Stomach (tissue), 4 donors: Measurements from ENCODE around the gene NOTCH3.

Source experiments
- EP300 ChIP-seq: sonication (generic); formaldehyde crosslinking; IDR thresholded peaks from one replicate; pipeline ENCODE4 v1.6.1; 2017; ENCODE audit warnings: antibody characterized with exemption
- POLR2A ChIP-seq, 4 donors: fragments of 450-650 bp; IDR thresholded peaks; one replicate each; pipeline ENCODE4 v1.6.1; 2016; ENCODE audit warnings: antibody characterized with exemption in 4 of 4, control low read depth in 2 of 4, mild to moderate bottlenecking in 1 of 4, moderate library complexity in 1 of 4
- POLR2AphosphoS5 ChIP-seq, 3 donors: sonication (generic); formaldehyde crosslinking; IDR thresholded peaks; one replicate each; pipeline ENCODE4 v1.6.1; 2016; ENCODE audit warnings: antibody characterized with exemption in 3 of 3
- TF ChIP-seq, protein P1 (sequence below), 7 experiments: fragments of 450-650 bp in 4 of 7; fragments of 200-600 bp in 3 of 7; sonication (generic) in 3 of 7; IDR thresholded peaks; one replicate each; pipeline ENCODE4 v1.5.1; 2016 to 2019; ENCODE audit warnings: antibody characterized with exemption in 7 of 7, control low read depth in 2 of 7, mild to moderate bottlenecking in 1 of 7

DNA sequence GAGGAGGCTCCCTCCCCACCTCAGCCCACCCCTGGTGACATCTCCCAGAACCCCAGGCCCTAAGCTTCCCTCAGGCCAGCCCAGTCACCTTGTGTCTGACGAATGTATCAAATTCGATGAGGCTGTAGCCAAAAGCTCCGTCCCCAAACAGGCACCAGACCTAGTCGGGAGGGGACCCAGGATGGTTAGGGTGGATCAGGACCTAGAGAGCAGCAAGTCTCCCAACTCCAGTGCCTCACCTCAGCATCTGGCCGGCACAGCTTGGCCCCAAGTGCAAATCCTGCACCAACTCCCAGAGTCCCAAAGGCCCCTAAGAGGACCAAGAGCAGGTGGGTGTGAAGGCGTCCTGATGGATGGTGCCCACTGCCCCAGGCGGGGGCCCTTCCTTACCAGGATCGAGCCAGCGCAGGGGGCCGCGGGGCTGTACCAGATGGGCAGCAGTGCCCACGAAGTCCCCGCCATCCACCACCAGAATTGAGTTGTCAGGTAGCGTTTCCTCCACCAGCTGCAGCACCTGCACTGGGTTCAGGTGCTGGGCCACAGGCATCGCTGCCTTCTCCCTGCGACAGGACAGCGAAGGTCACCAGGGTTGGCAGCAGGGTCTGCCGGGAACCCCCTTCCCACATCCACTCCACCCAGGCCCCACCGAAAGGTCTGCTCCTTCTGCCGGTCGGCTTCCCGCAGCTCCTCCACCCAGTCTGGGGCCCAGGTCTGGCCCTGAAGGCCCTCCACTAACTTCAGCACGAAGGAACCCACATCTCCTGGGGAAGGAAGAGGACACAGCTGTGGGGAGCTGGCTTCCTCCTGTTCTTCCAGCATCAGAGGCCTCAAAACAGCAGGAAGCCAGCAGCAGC is 84.8 kb downstream of the NOTCH3 start:
- TF ChIP-seq, protein P1, sequence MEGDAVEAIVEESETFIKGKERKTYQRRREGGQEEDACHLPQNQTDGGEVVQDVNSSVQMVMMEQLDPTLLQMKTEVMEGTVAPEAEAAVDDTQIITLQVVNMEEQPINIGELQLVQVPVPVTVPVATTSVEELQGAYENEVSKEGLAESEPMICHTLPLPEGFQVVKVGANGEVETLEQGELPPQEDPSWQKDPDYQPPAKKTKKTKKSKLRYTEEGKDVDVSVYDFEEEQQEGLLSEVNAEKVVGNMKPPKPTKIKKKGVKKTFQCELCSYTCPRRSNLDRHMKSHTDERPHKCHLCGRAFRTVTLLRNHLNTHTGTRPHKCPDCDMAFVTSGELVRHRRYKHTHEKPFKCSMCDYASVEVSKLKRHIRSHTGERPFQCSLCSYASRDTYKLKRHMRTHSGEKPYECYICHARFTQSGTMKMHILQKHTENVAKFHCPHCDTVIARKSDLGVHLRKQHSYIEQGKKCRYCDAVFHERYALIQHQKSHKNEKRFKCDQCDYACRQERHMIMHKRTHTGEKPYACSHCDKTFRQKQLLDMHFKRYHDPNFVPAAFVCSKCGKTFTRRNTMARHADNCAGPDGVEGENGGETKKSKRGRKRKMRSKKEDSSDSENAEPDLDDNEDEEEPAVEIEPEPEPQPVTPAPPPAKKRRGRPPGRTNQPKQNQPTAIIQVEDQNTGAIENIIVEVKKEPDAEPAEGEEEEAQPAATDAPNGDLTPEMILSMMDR (IDR thresholded peaks at IDR 0.05) = no peak
- TF ChIP-seq POLR2A (IDR thresholded peaks at IDR 0.05) (no peak), POLR2AphosphoS5 (IDR thresholded peaks at IDR 0.05) (no peak), EP300 (no peak)
